ENCODE measurements around the gene GPR31.

Gene GPR31

GRCh38 chr6:167148997-167149396, 8.8 kb downstream of the GPR31 start:
- DNase-seq (ENCODE audit: extremely low read depth, low read depth): no peak
- no peak for TF ChIP-seq CTCF (IDR thresholded peaks at IDR 0.05; ENCODE audit: low read depth, low read length)

- DNase-seq (ENCODE audit: extremely low read depth, low read depth): no peak
- TF ChIP-seq CTCF (IDR thresholded peaks at IDR 0.05; ENCODE audit: low read depth, low read length): no peak
Measured at GRCh38 chr6:167148021-167148420, 9.8 kb downstream of the GPR31 start.

- no peak for DNase-seq (ENCODE audit: extremely low read depth, low read depth)
Measured at GRCh38 chr6:167146977-167147376, 10.8 kb downstream of the GPR31 start.

GRCh38 chr6:167146135-167146534, 11.6 kb downstream of the GPR31 start:
- no peak for DNase-seq (ENCODE audit: extremely low read depth, low read depth)
- TF ChIP-seq CTCF (IDR thresholded peaks at IDR 0.05; ENCODE audit: low read depth, low read length): no peak

More at GRCh38 chr6:167146977-167147376, 10.8 kb downstream of the GPR31 start:
- no peak for TF ChIP-seq CTCF (IDR thresholded peaks at IDR 0.05; ENCODE audit: low read depth, low read length)

GRCh38 chr6:167145461-167145860, 12.3 kb downstream of the GPR31 start:
- no peak for TF ChIP-seq CTCF (IDR thresholded peaks at IDR 0.05; ENCODE audit: low read depth, low read length)
- DNase-seq (ENCODE audit: extremely low read depth, low read depth): no peak

- DNase-seq (ENCODE audit: extremely low read depth, low read depth): no peak
- TF ChIP-seq CTCF (IDR thresholded peaks at IDR 0.05; ENCODE audit: low read depth, low read length): no peak
Measured at GRCh38 chr6:167143041-167143440, 14.7 kb downstream of the GPR31 start.

DNA sequence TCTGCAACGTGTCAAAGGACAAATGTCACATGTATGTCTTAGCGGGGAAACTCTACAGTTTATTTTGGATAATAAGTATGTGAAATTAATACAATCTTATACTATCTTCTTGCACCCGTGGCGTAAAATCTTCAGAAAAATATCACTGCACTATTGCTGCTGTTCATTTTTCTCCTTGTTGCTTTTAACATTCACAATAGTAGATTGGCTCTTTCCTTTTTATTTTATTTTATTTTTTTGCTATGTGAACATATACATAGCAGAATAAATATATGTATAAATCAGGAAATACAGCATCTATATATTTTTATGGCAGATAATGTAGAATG, 15.4 kb downstream of the GPR31 start:
- no peak for DNase-seq (ENCODE audit: extremely low read depth, low read depth)
- no peak for TF ChIP-seq CTCF (IDR thresholded peaks at IDR 0.05; ENCODE audit: low read depth, low read length)
